ENCODE measurements around the gene GIMAP6.

DNA sequence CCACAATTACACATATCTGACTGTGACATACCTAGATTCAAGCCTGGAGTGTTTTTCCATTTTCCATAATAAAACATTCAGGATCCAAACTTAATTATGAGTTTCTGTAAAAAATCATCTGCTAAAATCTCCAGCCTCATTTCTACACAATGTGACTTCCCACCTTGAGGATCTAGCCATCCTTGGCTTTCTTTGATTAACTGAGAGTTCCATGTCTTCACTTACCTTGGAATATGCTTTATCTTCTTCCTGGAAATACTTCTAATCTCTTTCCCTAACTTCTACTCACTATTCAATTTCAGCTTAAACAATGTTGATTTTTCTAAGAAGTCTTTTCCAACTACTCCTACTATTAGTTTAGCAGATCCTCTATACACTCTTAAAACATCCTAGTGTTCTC, 36.8 kb upstream of the GIMAP6 start:
- no peak for TF ChIP-seq POLR2A (IDR thresholded peaks at IDR 0.05)
- TF ChIP-seq CTCF (IDR thresholded peaks at IDR 0.05), result no peak
